HG03175 (cell line): ENCODE results near the gene AADACL4.
A peak's percentile ranks its signal among the peaks of the same experiment; 100 is the strongest.

ENCODE experiments used
- ATAC-seq: cut with Tn5 transposase; IDR thresholded peaks from one replicate; pipeline ENCODE4 v1.9.1; 2021; ENCODE audit warnings: mild to moderate bottlenecking, moderate library complexity; ENCODE audit not compliant: unreplicated experiment

Gene AADACL4

GRCh38 chr1:12643785-12644184, at the start of gene AADACL4:
Gene AADACL4 (plus strand): TSS chr1:12644085. CDS start chr1:12644547, 462 bp downstream.
- no peak for ATAC-seq

- no peak for ATAC-seq
Measured at GRCh38 chr1:12594490-12594889, 49.4 kb upstream of the AADACL4 start.

GRCh38 chr1:12594966-12595756, 48.7 kb upstream of the AADACL4 start:
- no peak for ATAC-seq

GRCh38 chr1:12595757-12596006, 48.2 kb upstream of the AADACL4 start:
- ATAC-seq: no peak

GRCh38 chr1:12596007-12596821, 47.7 kb upstream of the AADACL4 start:
- ATAC-seq: peak; percentile 88

- no peak for ATAC-seq
Measured at GRCh38 chr1:12597792-12598191, 46.1 kb upstream of the AADACL4 start.

GRCh38 chr1:12598974-12599373, 44.9 kb upstream of the AADACL4 start:
- no peak for ATAC-seq

- no peak for ATAC-seq
Measured at GRCh38 chr1:12599657-12600056, 44.2 kb upstream of the AADACL4 start.

- ATAC-seq: no peak
Measured at GRCh38 chr1:12600335-12600734, 43.5 kb upstream of the AADACL4 start.

GRCh38 chr1:12600880-12601633, 42.8 kb upstream of the AADACL4 start:
- ATAC-seq: no peak

- no peak for ATAC-seq
Measured at GRCh38 chr1:12601700-12602658, 41.9 kb upstream of the AADACL4 start.

- no peak for ATAC-seq
Measured at GRCh38 chr1:12602659-12603024, 41.2 kb upstream of the AADACL4 start.

- no peak for ATAC-seq
Measured at GRCh38 chr1:12603224-12603623, 40.7 kb upstream of the AADACL4 start.

- ATAC-seq: peak; percentile 55
Measured at GRCh38 chr1:12604114-12604874, 39.6 kb upstream of the AADACL4 start.

- no peak for ATAC-seq
Measured at GRCh38 chr1:12604986-12605385, 38.9 kb upstream of the AADACL4 start.

GRCh38 chr1:12607263-12607662, 36.6 kb upstream of the AADACL4 start:
- no peak for ATAC-seq

- ATAC-seq: no peak
Measured at GRCh38 chr1:12608311-12608957, 35.5 kb upstream of the AADACL4 start.

GRCh38 chr1:12609469-12610003, 34.3 kb upstream of the AADACL4 start:
- ATAC-seq: no peak

- ATAC-seq: no peak
Measured at GRCh38 chr1:12610305-12610935, 33.5 kb upstream of the AADACL4 start.
